CD4-positive, alpha-beta T cell (primary cell): ENCODE data around the gene FNBP1L. TPM values are rescaled to one million over a fixed set of nuclear protein-coding genes. Genes with fewer than 3 reads are reported as not detected.

Source experiments
- ATAC-seq: fragments of 200-7000 bp; cut with Tn5 transposase; one replicate; pipeline ENCODE4 v1.10.0; 2022; ENCODE audit warnings: mild to moderate bottlenecking; ENCODE audit not compliant: poor library complexity
- CTCF ChIA-PET: fragments of 350-600 bp; sonication (Branson Sonifier 250); formaldehyde crosslinking; loops from one replicate; lab custom pipeline; 2021; ENCODE audit warnings: antibody characterized with exemption, inconsistent platforms; lab: Charles Lee
- POLR2A ChIA-PET: fragments of 350-600 bp; sonication (Branson Sonifier 250); formaldehyde crosslinking; loops from one replicate; lab custom pipeline; 2021; ENCODE audit warnings: antibody characterized with exemption, inconsistent platforms; lab: Charles Lee
- DNase-seq, 14 experiments: peaks; one replicate each; pipeline ENCODE4 v3.0.0-alpha.2; 2013 to 2020; ENCODE audit warnings: mixed read lengths in 2 of 14
- H3K27ac ChIP-seq, 2 donors: one replicate each; pipeline versions ENCODE4 v1.5.1 to v1.7.0; 2013; ENCODE audit warnings: low read length in 2 of 2, low read depth in 1 of 2, mild to moderate bottlenecking in 1 of 2
- H3K27me3 ChIP-seq, 2 experiments: 1 replicate in 1 of 2; 2 replicates in 1 of 2; pipeline versions ENCODE4 v1.6.1 to v1.7.0; 2013; ENCODE audit warnings: low read length in 2 of 2, control low read depth in 1 of 2, mild to moderate bottlenecking in 1 of 2, moderate library complexity in 1 of 2; ENCODE audit not compliant: insufficient read depth in 2 of 2, control insufficient read depth in 1 of 2
- H3K36me3 ChIP-seq: one replicate; pipeline ENCODE4 v1.6.1; 2013; ENCODE audit warnings: low read length, control low read depth; ENCODE audit not compliant: insufficient read depth
- H3K4me1 ChIP-seq: one replicate; pipeline ENCODE4 v1.6.1; 2013; ENCODE audit warnings: low read length, control low read depth; ENCODE audit not compliant: insufficient read depth
- H3K4me3 ChIP-seq: one replicate; pipeline ENCODE4 v1.5.1; 2013; ENCODE audit warnings: mild to moderate bottlenecking, low read length, moderate library complexity
- H3K9me3 ChIP-seq, 2 experiments: 1 replicate in 1 of 2; 2 replicates in 1 of 2; pipeline versions ENCODE4 v1.6.1 to v1.7.0; 2013; ENCODE audit warnings: low read length in 2 of 2, mild to moderate bottlenecking in 2 of 2, control low read depth in 1 of 2, moderate library complexity in 1 of 2; ENCODE audit not compliant: control insufficient read depth in 1 of 2, insufficient read depth in 1 of 2
- H3K27ac Mint-ChIP-seq: one replicate; pipeline ENCODE4 v1.8.0; 2020; ENCODE audit warnings: mixed read lengths
- H3K27me3 Mint-ChIP-seq: one replicate; pipeline ENCODE4 v1.8.0; 2021; ENCODE audit warnings: mixed read lengths
- H3K36me3 Mint-ChIP-seq: one replicate; pipeline ENCODE4 v1.8.0; 2021; ENCODE audit warnings: low read depth, mixed read lengths
- H3K4me1 Mint-ChIP-seq: one replicate; pipeline ENCODE4 v1.8.0; 2021; ENCODE audit warnings: low read depth, mixed read lengths
- H3K4me3 Mint-ChIP-seq: one replicate; pipeline ENCODE4 v1.8.0; 2020; ENCODE audit warnings: mild to moderate bottlenecking, mixed read lengths
- H3K9me3 Mint-ChIP-seq: one replicate; pipeline ENCODE4 v1.8.0; 2020; ENCODE audit warnings: mixed read lengths
- CTCF ChIP-seq: fragments of 200-600 bp; IDR thresholded peaks from one replicate; pipeline ENCODE4 v1.8.0; 2022; ENCODE audit warnings: antibody characterized with exemption, mild to moderate bottlenecking
- intact Hi-C, 2 experiments: fragments of 100-400 bp; cut with DNase I in 1 of 2; cut with micrococcal nuclease in 1 of 2; formaldehyde crosslinking; loops; one replicate each; pipeline versions ENCODE4 v1.15.1 to v1.9.0; 2023 to 2025; cut with DNase I, micrococcal nuclease
- total RNA-seq, 174 experiments: library from RNA in 2 of 174; stranded (reverse) in 2 of 174; gene quantifications; one replicate each; pipeline ENCODE4 v1.2.3 and lab custom pipeline; 2021 to 2026

FNBP1L gene
- total RNA-seq, 2 experiments from 2014 or later: 1.1 TPM

DNA sequence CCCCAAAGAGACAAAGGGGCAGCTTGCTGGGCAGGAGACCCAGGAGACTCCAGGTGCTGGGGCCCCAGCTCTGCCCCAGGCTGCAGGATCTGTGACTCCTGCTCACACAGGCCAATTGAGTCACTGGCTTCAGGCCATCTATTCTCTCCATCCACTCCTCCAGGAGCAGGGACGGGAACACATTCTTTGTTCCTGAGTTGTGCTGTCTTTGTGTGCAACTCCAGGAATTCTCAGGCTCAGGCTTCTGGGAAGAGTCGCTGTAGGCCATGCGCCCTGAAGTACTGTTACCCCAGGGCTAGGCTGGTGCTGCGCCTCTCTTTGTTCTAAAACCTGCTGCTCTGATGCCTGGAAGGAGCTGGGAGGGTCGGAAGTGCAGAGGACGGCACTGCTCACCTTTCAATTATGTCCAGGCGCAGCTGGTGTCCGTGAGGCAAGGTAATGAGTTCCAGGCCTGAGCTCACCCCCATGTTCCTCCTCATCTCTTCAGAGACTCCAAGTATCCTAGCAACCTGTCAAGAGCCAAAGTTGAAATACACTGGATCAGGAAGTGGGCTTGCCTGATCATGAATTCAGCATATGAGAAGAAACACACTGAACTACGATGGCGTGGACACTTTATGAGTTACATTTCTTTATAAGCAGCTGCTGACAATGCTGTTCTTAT is 127.8 kb downstream of the FNBP1L start:
- H3K4me3 Mint-ChIP-seq: no peak overlapping the region
- no peak for TF ChIP-seq CTCF
- Histone ChIP-seq H3K9me3 (no peaks in the 10 kb centered on the region), H3K4me3 (no peak overlapping the region), H3K27me3 (no peaks in the 10 kb centered on the region), H3K27ac (no peak overlapping the region), H3K4me1 (no peaks in the 10 kb centered on the region), H3K36me3 (no peaks in the 10 kb centered on the region)
- no peaks in the 10 kb centered on the region for H3K9me3 Mint-ChIP-seq
- no peak overlapping the region for H3K27ac Mint-ChIP-seq
- CTCF ChIA-PET: no interaction called here
- POLR2A ChIA-PET: no interaction called here
- H3K27me3 Mint-ChIP-seq: no peaks in the 10 kb centered on the region
- DNase-seq (no peak), ATAC-seq (no peak)
- intact Hi-C loops: no loop called here
- H3K4me1 Mint-ChIP-seq: no peaks in the 10 kb centered on the region
- H3K36me3 Mint-ChIP-seq: no peaks in the 10 kb centered on the region

GRCh38 chr1:93576346-93576745 is 128.4 kb downstream of the FNBP1L start:
- Mint-ChIP-seq H3K36me3 (no peaks in the 10 kb centered on the region), H3K4me1 (no peaks in the 10 kb centered on the region), H3K4me3 (no peak overlapping the region), H3K27me3 (no peaks in the 10 kb centered on the region), H3K27ac (no peak overlapping the region), H3K9me3 (no peaks in the 10 kb centered on the region)
- CTCF ChIA-PET: no interaction called here
- no peak for TF ChIP-seq CTCF
- Histone ChIP-seq H3K36me3 (no peaks in the 10 kb centered on the region), H3K27me3 (no peaks in the 10 kb centered on the region), H3K4me3 (no peak overlapping the region), H3K9me3 (no peaks in the 10 kb centered on the region), H3K27ac (no peak overlapping the region), H3K4me1 (no peaks in the 10 kb centered on the region)
- DNase-seq (no peak), ATAC-seq (no peak)
- intact Hi-C loops: no loop called here
- POLR2A ChIA-PET: no interaction called here

DNA sequence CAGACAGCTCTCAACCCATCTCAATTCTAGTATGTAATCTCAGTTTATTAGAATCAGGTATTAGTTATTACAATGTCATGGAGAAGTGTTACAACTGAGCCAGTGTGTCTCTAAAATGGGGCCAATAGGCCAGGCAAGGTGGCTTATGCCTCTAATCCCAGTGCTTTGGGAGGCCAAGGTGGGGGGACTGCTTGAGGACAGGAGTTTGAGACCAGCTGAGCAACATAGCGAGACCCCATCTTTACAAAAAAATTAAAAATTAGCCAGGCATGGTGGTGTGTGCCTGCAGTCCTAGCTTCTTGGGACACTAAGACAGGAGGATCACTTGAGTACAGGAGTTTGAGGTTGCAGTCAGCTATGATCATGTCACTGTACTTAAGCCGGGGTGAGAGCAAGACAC is 128.8 kb downstream of the FNBP1L start:
- TF ChIP-seq CTCF: no peak
- ATAC-seq: no peak
- H3K4me1 ChIP-seq: no peaks in the 10 kb centered on the region
- no peak overlapping the region for H3K27ac ChIP-seq
- ChIA-PET POLR2A (no interaction called here), CTCF (no interaction called here)
- no peak overlapping the region for H3K4me3 ChIP-seq
- no peaks in the 10 kb centered on the region for H3K27me3 ChIP-seq
- H3K4me3 Mint-ChIP-seq: no peak overlapping the region
- H3K9me3 ChIP-seq: no peaks in the 10 kb centered on the region
- intact Hi-C loops: no loop called here
- H3K27ac Mint-ChIP-seq: no peak overlapping the region
- DNase-seq: no peak
- H3K4me1 Mint-ChIP-seq: no peaks in the 10 kb centered on the region
- no peaks in the 10 kb centered on the region for H3K27me3 Mint-ChIP-seq
- no peaks in the 10 kb centered on the region for H3K36me3 ChIP-seq
- no peaks in the 10 kb centered on the region for H3K36me3 Mint-ChIP-seq
- H3K9me3 Mint-ChIP-seq: no peaks in the 10 kb centered on the region
